LNCAP (cell line): ENCODE data around the gene SOCS7.

Experiments used
- CTCF ChIP-seq: fragments of 450-650 bp; IDR thresholded peaks from 2 replicates; pipeline ENCODE4 v1.5.1; 2017; ENCODE audit warnings: mild to moderate bottlenecking

Gene SOCS7

DNA sequence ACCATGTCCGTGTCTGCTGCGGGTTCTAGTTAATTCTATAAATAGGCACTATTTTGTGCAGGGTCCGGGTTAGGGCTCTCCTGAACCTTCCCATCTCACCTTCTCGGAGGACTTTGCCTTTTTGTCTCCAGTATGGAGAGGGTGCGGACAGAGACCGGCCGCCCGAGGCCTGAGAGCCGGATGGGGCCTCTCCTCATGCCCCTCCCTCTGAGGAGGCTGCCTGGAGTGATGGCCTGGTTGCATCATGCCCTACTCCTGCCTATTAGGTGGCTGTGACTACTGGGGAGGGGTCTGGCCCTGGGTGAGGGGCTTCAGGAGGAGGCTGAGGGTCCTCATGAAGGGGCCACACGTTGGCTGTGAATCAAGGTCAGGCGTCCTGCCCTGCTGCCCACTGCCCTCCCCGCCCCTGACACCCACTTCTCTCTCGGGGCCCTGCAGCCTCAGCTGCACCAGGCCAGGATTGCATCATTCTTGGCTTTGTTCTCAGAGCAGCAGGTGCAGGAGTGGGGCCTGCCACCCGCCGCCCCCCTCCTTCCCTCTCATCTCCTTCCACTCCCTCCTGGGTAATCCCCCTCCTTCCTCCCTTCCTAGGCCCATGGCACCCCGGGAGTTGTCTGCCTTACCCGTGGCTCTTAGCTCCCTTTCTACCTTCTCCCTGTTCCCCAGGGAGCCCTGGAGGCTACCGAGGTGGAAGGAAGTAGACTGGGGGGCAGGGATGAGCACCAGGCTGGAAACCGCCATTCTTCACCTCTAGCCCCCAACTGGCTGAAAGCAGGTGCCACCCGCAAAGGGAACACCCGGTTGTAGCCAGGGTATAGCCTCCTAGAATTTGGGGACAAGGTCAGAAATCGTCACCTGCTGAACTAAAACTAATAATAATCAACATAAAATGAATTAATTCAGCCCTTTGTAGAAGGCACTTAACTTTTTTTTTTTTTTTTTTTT is 63.9 kb downstream of the SOCS7 start:
- TF ChIP-seq CTCF, result no peak

DNA sequence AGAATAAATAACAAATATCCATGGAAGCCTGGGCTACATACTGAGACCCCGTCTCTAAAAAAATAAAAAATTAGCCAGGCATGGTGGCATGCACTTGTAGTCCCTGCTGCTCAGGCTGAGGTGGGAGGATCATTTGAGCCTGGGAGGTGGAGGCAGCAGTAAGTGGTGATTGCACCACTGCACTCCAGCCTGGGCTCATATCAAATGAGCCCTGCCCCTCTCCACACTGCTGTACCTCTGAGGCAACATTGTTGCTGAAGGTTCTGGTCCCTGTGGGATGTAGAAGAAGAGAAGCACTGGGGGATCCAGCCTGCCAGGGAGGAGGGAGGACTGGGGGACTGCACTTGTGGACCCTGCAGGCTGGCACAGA is 65.2 kb downstream of the SOCS7 start:
- TF ChIP-seq CTCF, result no peak

GRCh38 chr17:38417210-38417951 is 65.7 kb downstream of the SOCS7 start:
- no peak for TF ChIP-seq CTCF

- no peak for TF ChIP-seq CTCF
These were observed 66.5 kb downstream of the SOCS7 start for GRCh38 chr17:38418062-38418692.

DNA sequence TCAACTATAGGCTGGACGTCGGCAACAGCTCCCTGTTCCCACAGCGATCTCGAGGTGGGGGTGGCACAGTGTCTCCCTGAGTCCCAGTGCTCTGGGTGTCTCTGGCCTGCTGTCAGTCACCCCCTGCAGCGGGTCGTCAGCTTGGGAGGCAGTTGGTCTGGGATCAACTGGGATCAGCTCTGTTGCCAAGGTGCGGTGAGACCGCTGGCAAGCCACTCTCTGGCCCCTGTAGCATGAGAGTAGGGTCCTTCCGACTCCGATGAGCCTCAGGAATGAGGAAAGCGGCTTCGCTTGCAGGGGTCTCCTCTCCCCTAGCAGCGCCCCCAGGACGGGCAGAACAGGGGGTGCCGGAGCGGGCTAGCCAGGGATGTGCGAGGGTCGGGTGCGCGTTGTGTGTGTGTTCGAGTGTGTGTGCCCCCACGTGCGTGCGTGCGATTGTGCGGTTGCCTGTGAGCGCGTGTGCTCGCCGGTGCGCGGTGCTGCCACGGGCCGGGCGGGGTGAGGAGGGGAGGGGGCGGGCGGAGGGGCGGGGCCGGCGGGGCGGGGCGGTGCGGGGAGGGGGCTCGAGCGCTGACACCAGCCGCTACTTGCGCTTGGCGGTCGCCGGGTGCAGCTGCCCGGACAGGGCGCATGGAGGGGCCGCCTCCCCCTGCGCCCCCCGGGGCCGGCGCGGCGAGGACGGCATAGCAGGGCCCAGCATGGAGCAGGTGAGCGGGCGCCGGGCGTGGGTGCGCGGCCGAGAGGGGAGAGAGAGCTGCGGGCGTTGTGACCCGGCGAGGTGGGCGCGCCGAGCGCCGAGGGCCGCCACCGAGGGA is 67.3 kb downstream of the SOCS7 start:
- no peak for TF ChIP-seq CTCF

- no peak for TF ChIP-seq CTCF
These were observed 67.9 kb downstream of the SOCS7 start for GRCh38 chr17:38419508-38419981.

GRCh38 chr17:38420518-38420917 is 68.9 kb downstream of the SOCS7 start:
- no peak for TF ChIP-seq CTCF
